ENCODE results near the gene ZNF786.

The ZNF786 gene

GRCh38 chr7:149077594-149077993, 12.9 kb downstream of the ZNF786 start:
- TF ChIP-seq SUZ12 (IDR thresholded peaks at IDR 0.05; ENCODE audit: extremely low read depth, insufficient read depth, insufficient read length) (no peak), YY1 (IDR thresholded peaks at IDR 0.05; ENCODE audit: insufficient read depth, insufficient read length) (no peak), ZNF274 (IDR thresholded peaks at IDR 0.05; ENCODE audit: low read depth, low read length) (no peak)

DNA sequence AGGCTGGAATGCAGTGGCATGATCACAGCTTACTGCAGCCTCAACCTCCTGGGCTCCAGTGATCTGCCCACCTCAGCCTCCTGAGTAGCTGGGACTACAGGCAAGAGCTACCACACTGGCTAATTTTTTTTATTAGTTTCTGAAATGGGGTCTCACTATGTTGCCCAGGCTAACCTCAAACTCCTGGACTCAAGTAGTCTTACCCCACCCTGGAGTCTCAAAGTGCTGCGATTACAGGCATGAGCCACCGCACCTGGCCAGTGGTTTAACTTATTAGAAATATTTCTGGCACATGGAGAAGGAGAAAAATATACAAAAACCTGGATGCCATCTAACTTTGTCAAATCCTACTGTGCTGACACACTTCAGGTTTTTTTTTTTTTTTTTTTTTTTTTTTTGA, 15.2 kb downstream of the ZNF786 start:
- DNase-seq (ENCODE audit: low read depth, low spot score), result no peak
- Histone ChIP-seq H3K9ac (ENCODE audit: insufficient read length, low read depth) (no peak overlapping the region), H3K9me3 (ENCODE audit: insufficient read depth, low read length) (no peaks in the 10 kb centered on the region), H3K4me1 (ENCODE audit: insufficient read depth, insufficient read length) (no peaks in the 10 kb centered on the region), H3K4me3 (ENCODE audit: insufficient read length, low read depth) (no peak overlapping the region), H3K27me3 (ENCODE audit: insufficient read depth, insufficient read length) (no peaks in the 10 kb centered on the region), H3K36me3 (ENCODE audit: insufficient read depth, insufficient read length, low read length) (peaks cover 47% of the 10 kb centered on the region)
- TF ChIP-seq YY1 (IDR thresholded peaks at IDR 0.05; ENCODE audit: insufficient read depth, insufficient read length) (no peak), ZNF274 (IDR thresholded peaks at IDR 0.05; ENCODE audit: low read depth, low read length) (no peak), SUZ12 (IDR thresholded peaks at IDR 0.05; ENCODE audit: extremely low read depth, insufficient read depth, insufficient read length) (no peak)

More at GRCh38 chr7:149077594-149077993, 12.9 kb downstream of the ZNF786 start:
- no peaks in the 10 kb centered on the region for H3K27me3 ChIP-seq (ENCODE audit: insufficient read depth, insufficient read length)
- peaks cover 29% of the 10 kb centered on the region for H3K36me3 ChIP-seq (ENCODE audit: insufficient read depth, insufficient read length, low read length)
- DNase-seq (ENCODE audit: low read depth, low spot score), result no peak
- H3K9me3 ChIP-seq (ENCODE audit: insufficient read depth, low read length), result no peaks in the 10 kb centered on the region
- H3K9ac ChIP-seq (ENCODE audit: insufficient read length, low read depth), result no peak overlapping the region
- no peak overlapping the region for H3K4me3 ChIP-seq (ENCODE audit: insufficient read length, low read depth)
- H3K4me1 ChIP-seq (ENCODE audit: insufficient read depth, insufficient read length), result no peaks in the 10 kb centered on the region

DNA sequence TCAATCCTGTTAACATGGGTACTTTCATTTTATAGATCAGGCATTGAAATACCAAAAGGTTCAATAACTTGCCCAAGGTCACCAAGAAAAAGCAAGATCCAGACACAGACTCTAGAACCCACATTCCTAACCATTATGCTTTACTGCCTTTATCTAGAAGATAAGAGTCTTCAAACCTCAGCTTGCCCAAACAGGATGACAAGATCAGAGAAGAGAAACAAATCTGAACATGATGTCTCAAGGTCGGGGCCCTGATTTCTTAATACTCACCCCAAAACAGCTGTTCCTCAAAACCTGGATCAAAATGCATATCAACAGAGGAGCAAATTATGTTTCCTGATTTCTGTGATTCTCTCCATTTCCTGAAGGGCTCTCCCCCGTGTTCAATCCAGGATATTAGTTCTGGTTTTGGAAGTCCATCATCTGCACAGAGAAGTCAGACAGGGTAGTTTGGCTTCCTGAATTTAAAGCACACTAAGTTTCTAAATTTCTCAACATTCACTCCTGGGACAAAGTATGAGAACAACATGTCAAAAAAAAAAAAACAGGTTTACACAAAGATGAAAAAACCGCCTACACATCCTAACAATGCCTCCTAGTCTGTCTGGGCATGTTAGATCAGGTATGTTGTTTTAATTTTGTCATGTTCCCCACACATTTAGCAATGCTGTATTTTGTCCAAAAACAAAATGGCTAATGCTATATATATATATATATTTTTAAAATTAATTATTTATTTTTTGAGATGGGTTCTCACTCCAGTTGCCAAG, 16.2 kb downstream of the ZNF786 start:
- Histone ChIP-seq H3K27me3 (ENCODE audit: insufficient read depth, insufficient read length) (no peaks in the 10 kb centered on the region), H3K4me1 (ENCODE audit: insufficient read depth, insufficient read length) (no peaks in the 10 kb centered on the region), H3K9ac (ENCODE audit: insufficient read length, low read depth) (no peak overlapping the region), H3K36me3 (ENCODE audit: insufficient read depth, insufficient read length, low read length) (peaks cover 51% of the 10 kb centered on the region), H3K4me3 (ENCODE audit: insufficient read length, low read depth) (no peak overlapping the region), H3K9me3 (ENCODE audit: insufficient read depth, low read length) (no peaks in the 10 kb centered on the region)
- TF ChIP-seq YY1 (IDR thresholded peaks at IDR 0.05; ENCODE audit: insufficient read depth, insufficient read length) (no peak), ZNF274 (IDR thresholded peaks at IDR 0.05; ENCODE audit: low read depth, low read length) (no peak), SUZ12 (IDR thresholded peaks at IDR 0.05; ENCODE audit: extremely low read depth, insufficient read depth, insufficient read length) (no peak)
- DNase-seq (ENCODE audit: low read depth, low spot score), result no peak

DNA sequence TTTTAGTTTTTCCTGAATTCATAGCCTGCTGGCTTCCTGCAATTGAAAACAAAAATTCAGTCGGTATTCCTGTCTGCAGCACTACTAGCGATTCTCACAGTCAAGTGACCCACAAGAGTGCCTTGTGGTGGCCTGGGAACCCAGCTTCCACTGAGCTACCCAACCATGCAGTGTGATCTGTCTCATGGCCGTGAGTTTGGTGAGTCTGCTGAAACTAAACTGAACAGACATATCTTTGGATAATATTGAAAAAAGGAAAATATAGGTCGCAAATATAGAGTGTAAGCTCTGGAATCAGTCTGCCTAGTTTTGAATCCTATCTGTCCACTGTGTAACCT, 18.1 kb downstream of the ZNF786 start:
- no peak for DNase-seq (ENCODE audit: low read depth, low spot score)
- no peaks in the 10 kb centered on the region for H3K4me1 ChIP-seq (ENCODE audit: insufficient read depth, insufficient read length)
- H3K36me3 ChIP-seq (ENCODE audit: insufficient read depth, insufficient read length, low read length), result peaks cover 56% of the 10 kb centered on the region
- TF ChIP-seq YY1 (IDR thresholded peaks at IDR 0.05; ENCODE audit: insufficient read depth, insufficient read length) (no peak), ZNF274 (IDR thresholded peaks at IDR 0.05; ENCODE audit: low read depth, low read length) (no peak), SUZ12 (IDR thresholded peaks at IDR 0.05; ENCODE audit: extremely low read depth, insufficient read depth, insufficient read length) (no peak)
- no peaks in the 10 kb centered on the region for H3K9me3 ChIP-seq (ENCODE audit: insufficient read depth, low read length)
- no peaks in the 10 kb centered on the region for H3K27me3 ChIP-seq (ENCODE audit: insufficient read depth, insufficient read length)
- no peak overlapping the region for H3K9ac ChIP-seq (ENCODE audit: insufficient read length, low read depth)
- no peak overlapping the region for H3K4me3 ChIP-seq (ENCODE audit: insufficient read length, low read depth)

DNA sequence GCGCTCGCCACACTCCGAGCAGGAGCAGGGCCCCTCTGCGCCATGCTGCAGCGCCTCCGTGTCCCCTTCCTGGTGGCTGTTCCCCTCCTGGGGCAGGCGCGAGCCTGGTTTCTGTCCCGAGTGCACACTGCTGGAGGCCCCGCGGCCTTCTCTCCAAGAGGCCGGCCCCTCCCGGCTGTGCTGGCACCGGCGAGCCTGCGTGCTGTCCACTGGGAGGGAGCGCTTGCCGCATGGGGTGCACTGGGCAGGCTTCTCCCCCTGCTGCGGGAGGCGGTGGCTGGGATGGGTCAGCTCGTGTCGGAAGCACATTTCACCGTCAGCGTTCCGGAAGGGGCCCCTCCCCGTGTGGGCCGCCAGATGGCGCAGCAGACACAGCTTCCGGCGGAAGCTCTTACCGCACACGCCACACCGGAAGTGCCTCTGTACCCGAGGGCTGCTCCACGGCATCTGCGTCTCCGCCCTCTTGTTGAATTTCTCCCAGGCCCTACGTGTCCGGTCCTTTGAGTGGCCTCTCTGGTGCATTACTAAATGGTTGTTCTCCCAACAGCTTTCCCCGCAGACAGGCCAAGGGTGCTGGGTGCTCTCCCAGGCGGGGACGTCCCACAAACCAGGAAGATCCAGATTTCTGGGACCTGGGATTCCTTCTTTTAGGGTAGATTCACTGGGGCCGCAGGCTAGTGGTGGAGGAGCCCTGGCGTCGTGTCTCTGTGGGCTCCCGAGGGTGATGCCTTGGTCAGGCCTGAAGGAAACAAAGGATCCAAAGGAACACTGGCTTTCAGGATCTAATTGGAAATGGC, 18.7 kb downstream of the ZNF786 start:
- Histone ChIP-seq H3K4me3 (ENCODE audit: insufficient read length, low read depth) (no peak overlapping the region), H3K36me3 (ENCODE audit: insufficient read depth, insufficient read length, low read length) (peaks cover 53% of the 10 kb centered on the region), H3K4me1 (ENCODE audit: insufficient read depth, insufficient read length) (no peaks in the 10 kb centered on the region), H3K27me3 (ENCODE audit: insufficient read depth, insufficient read length) (no peaks in the 10 kb centered on the region), H3K9ac (ENCODE audit: insufficient read length, low read depth) (peak overlapping the region; percentile 36), H3K9me3 (ENCODE audit: insufficient read depth, low read length) (no peaks in the 10 kb centered on the region)
- peak; percentile 60 for DNase-seq (ENCODE audit: low read depth, low spot score)
- no peak for TF ChIP-seq ZNF274 (IDR thresholded peaks at IDR 0.05; ENCODE audit: low read depth, low read length)
- TF ChIP-seq SUZ12 (IDR thresholded peaks at IDR 0.05; ENCODE audit: extremely low read depth, insufficient read depth, insufficient read length), result no peak
- TF ChIP-seq YY1 (IDR thresholded peaks at IDR 0.05; ENCODE audit: insufficient read depth, insufficient read length), result no peak

DNA sequence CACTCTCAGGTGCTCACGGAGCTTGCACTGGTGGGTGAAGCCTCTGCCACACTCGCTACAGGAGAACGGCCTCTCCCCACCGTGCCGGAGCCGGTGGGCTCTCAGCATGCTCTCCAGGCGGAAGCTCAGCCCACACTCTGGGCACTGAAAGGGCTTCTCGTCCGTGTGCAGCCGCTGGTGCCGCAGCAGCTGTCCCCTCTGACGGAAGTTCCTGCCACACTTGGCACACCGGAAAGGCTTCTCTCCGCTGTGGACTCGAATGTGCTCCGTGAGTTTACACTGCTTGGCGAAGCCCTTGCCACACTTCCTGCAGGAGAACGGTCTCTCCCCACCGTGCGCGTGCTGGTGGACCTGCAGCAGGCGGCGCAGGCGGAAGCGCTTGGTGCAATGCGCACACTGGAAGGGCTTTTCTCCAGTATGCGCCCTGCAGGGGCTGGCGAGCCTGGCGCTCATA, 19.3 kb downstream of the ZNF786 start:
- Histone ChIP-seq H3K27me3 (ENCODE audit: insufficient read depth, insufficient read length) (no peaks in the 10 kb centered on the region), H3K4me3 (ENCODE audit: insufficient read length, low read depth) (no peak overlapping the region), H3K9ac (ENCODE audit: insufficient read length, low read depth) (peak overlapping the region; percentile 36), H3K9me3 (ENCODE audit: insufficient read depth, low read length) (no peaks in the 10 kb centered on the region), H3K4me1 (ENCODE audit: insufficient read depth, insufficient read length) (no peaks in the 10 kb centered on the region), H3K36me3 (ENCODE audit: insufficient read depth, insufficient read length, low read length) (peaks cover 53% of the 10 kb centered on the region)
- DNase-seq (ENCODE audit: low read depth, low spot score), result no peak
- TF ChIP-seq ZNF274 (IDR thresholded peaks at IDR 0.05; ENCODE audit: low read depth, low read length), result no peak
- no peak for TF ChIP-seq YY1 (IDR thresholded peaks at IDR 0.05; ENCODE audit: insufficient read depth, insufficient read length)
- TF ChIP-seq SUZ12 (IDR thresholded peaks at IDR 0.05; ENCODE audit: extremely low read depth, insufficient read depth, insufficient read length), result no peak
